Keratinocyte (primary cell): ENCODE data around the gene VWA5A. TPM values are rescaled to one million over a fixed set of nuclear protein-coding genes. Genes with fewer than 3 reads are reported as not detected.

ENCODE experiments used
- DNase-seq: peaks from one replicate; pipeline ENCODE4 v3.0.0-alpha.2; 2011; ENCODE audit warnings: low read depth, missing footprints, low spot score
- FAIRE-seq: peaks from 2 replicates; lab custom pipeline; 2011; peaks lifted over from hg19 to GRCh38; lab: Jason Lieb, UNC
- H2AFZ ChIP-seq: 2 replicates; pipeline ENCODE4 v1.6.0; 2012; ENCODE audit warnings: low read length, control low read depth, inconsistent platforms; ENCODE audit not compliant: control insufficient read depth
- H3K27ac ChIP-seq: 2 replicates; pipeline ENCODE4 v1.5.1; 2011; ENCODE audit warnings: low read length; ENCODE audit not compliant: control insufficient read depth, insufficient read depth
- H3K27me3 ChIP-seq: 3 replicates; pipeline ENCODE4 v1.6.0; 2011; ENCODE audit warnings: low read length; ENCODE audit not compliant: control insufficient read depth, insufficient read depth; ENCODE audit errors: extremely low read depth
- H3K36me3 ChIP-seq, 2 experiments: 2 replicates in 1 of 2; 3 replicates in 1 of 2; pipeline ENCODE4 v1.5.1; 2011; ENCODE audit warnings: low read length in 2 of 2, mild to moderate bottlenecking in 1 of 2; ENCODE audit not compliant: control insufficient read depth in 2 of 2, insufficient read depth in 2 of 2; ENCODE audit errors: extremely low read depth in 1 of 2
- H3K4me1 ChIP-seq: 3 replicates; pipeline ENCODE4 v1.5.1; 2011; ENCODE audit warnings: low read length; ENCODE audit not compliant: control insufficient read depth, insufficient read depth; ENCODE audit errors: extremely low read depth
- H3K4me2 ChIP-seq: 3 replicates; pipeline ENCODE4 v1.6.0; 2011; ENCODE audit warnings: low read depth, low read length; ENCODE audit not compliant: control insufficient read depth, insufficient read depth; ENCODE audit errors: extremely low read depth
- H3K4me3 ChIP-seq, 3 experiments: fragments of 200-600 bp in 1 of 3; sonication (generic) in 1 of 3; 2 replicates in 2 of 3; 3 replicates in 1 of 3; pipeline ENCODE4 v1.5.1; 2011 to 2016; ENCODE audit warnings: low read length in 3 of 3, mild to moderate bottlenecking in 3 of 3, control low read depth in 2 of 3, inconsistent platforms in 1 of 3, low read depth in 1 of 3, mixed read lengths in 1 of 3, mixed run types in 1 of 3, moderate library complexity in 1 of 3; ENCODE audit not compliant: control insufficient read depth in 2 of 3, insufficient read depth in 2 of 3; ENCODE audit errors: extremely low read depth in 1 of 3
- H3K79me2 ChIP-seq: 2 replicates; pipeline ENCODE4 v1.6.0; 2012; ENCODE audit warnings: low read length; ENCODE audit not compliant: control insufficient read depth, insufficient read depth
- H3K9ac ChIP-seq: 3 replicates; pipeline ENCODE4 v1.6.0; 2011; ENCODE audit warnings: low read length; ENCODE audit not compliant: control insufficient read depth, insufficient read depth; ENCODE audit errors: extremely low read depth
- H3K9me1 ChIP-seq: 3 replicates; pipeline ENCODE4 v1.6.0; 2011; ENCODE audit warnings: low read length; ENCODE audit not compliant: control insufficient read depth, insufficient read depth; ENCODE audit errors: extremely low read depth
- H3K9me3 ChIP-seq: 2 replicates; pipeline ENCODE4 v1.5.1; 2012; ENCODE audit warnings: low read depth, low read length; ENCODE audit not compliant: control insufficient read depth
- H4K20me1 ChIP-seq: 3 replicates; pipeline ENCODE4 v1.6.0; 2011; ENCODE audit warnings: low read length; ENCODE audit not compliant: control insufficient read depth, insufficient read depth; ENCODE audit errors: extremely low read depth
- CTCF ChIP-seq, 3 experiments: IDR thresholded peaks in 1 of 3; conservative IDR thresholded peaks in 1 of 3; optimal IDR thresholded peaks in 1 of 3; 2 replicates in 2 of 3; 3 replicates in 1 of 3; pipeline versions ENCODE3 to v1.5.1; 2011; ENCODE audit warnings: low read length in 3 of 3, mild to moderate bottlenecking in 3 of 3, moderate library complexity in 2 of 3, control low read depth in 1 of 3, inconsistent platforms in 1 of 3; ENCODE audit not compliant: insufficient read depth in 2 of 3; ENCODE audit errors: extremely low read depth in 1 of 3
- EZH2 ChIP-seq: IDR thresholded peaks from one replicate; pipeline ENCODE4 v1.6.1; 2012; ENCODE audit warnings: inconsistent platforms, mild to moderate bottlenecking, low read length, moderate library complexity
- dilution Hi-C: fragments of 300-500 bp; cut with MboI; formaldehyde crosslinking; loops from one replicate; pipeline ENCODE4 v1.7.0; 2020; ENCODE audit warnings: low sequenced_read_pairs; ENCODE audit not compliant: extremely low pct_ligation_motif_present
- polyA plus RNA-seq, 5 experiments: library from polyadenylated mRNA; depleted of rRNA in 3 of 5; stranded (reverse) in 3 of 5; stranded (forward) in 1 of 5; unstranded in 1 of 5; fragments of >200 nt; gene quantifications; 1 replicate in 1 of 5; 2 replicates in 3 of 5; 3 replicates in 1 of 5; pipeline versions ENCODE4 v1.2.1 to v1.2.3, GENCODE V29; 2011 to 2012; ENCODE audit warnings: missing spikeins in 2 of 5, low read depth in 1 of 5, low replicate concordance in 1 of 5

Gene VWA5A
- polyA plus RNA-seq, 1 donor (not counting 4 experiments of a cell fraction or from before 2014, with no cell fraction given): 36.4 TPM

- H3K27ac ChIP-seq: no peak overlapping the region
- no peak for DNase-seq
- H3K27me3 ChIP-seq: no peaks in the 10 kb centered on the region
- dilution Hi-C loops: no loop called here
- no peak overlapping the region for H3K4me3 ChIP-seq
- no peak overlapping the region for H3K9ac ChIP-seq
- H3K9me1 ChIP-seq: no peaks in the 10 kb centered on the region
- no peaks in the 10 kb centered on the region for H3K36me3 ChIP-seq
- no peak overlapping the region for H2AFZ ChIP-seq
- no peaks in the 10 kb centered on the region for H3K79me2 ChIP-seq
- no peak overlapping the region for H3K4me2 ChIP-seq
- no peak for FAIRE-seq
- TF ChIP-seq EZH2 (no peak), CTCF (optimal IDR thresholded peaks at IDR 0.05 in 1 of 3, IDR thresholded peaks at IDR 0.05 in 1 of 3, conservative IDR thresholded peaks at IDR 0.05 in 1 of 3; ENCODE audit: extremely low read depth in 1 of 3, insufficient read depth in 2 of 3, low read length in 3 of 3) (no peak)
- H4K20me1 ChIP-seq: no peaks in the 10 kb centered on the region
- H3K4me1 ChIP-seq: no peaks in the 10 kb centered on the region
- no peaks in the 10 kb centered on the region for H3K9me3 ChIP-seq
These were observed 55.7 kb downstream of the VWA5A start for GRCh38 chr11:124170801-124171586.

- TF ChIP-seq CTCF (optimal IDR thresholded peaks at IDR 0.05 in 1 of 3, IDR thresholded peaks at IDR 0.05 in 1 of 3, conservative IDR thresholded peaks at IDR 0.05 in 1 of 3; ENCODE audit: extremely low read depth in 1 of 3, insufficient read depth in 2 of 3, low read length in 3 of 3) (no peak), EZH2 (no peak)
- H3K27me3 ChIP-seq: no peaks in the 10 kb centered on the region
- no peak for DNase-seq
- H3K79me2 ChIP-seq: no peaks in the 10 kb centered on the region
- no peak overlapping the region for H3K27ac ChIP-seq
- no peaks in the 10 kb centered on the region for H3K4me1 ChIP-seq
- dilution Hi-C loops: no loop called here
- no peak for FAIRE-seq
- H3K9ac ChIP-seq: no peak overlapping the region
- H3K36me3 ChIP-seq: no peaks in the 10 kb centered on the region
- no peak overlapping the region for H3K4me2 ChIP-seq
- no peaks in the 10 kb centered on the region for H3K9me1 ChIP-seq
- H3K4me3 ChIP-seq: no peak overlapping the region
- no peaks in the 10 kb centered on the region for H3K9me3 ChIP-seq
- H2AFZ ChIP-seq: no peak overlapping the region
- H4K20me1 ChIP-seq: no peaks in the 10 kb centered on the region
These were observed 56.9 kb downstream of the VWA5A start for GRCh38 chr11:124172101-124172500.
